AG20443 (cell line): ENCODE measurements around the gene YDJC.
A peak's percentile ranks its signal among the peaks of the same experiment; 100 is the strongest.
"Not testable (repeated sequence)": the region's sequence is repeated elsewhere in the genome, so short reads cannot be mapped to it uniquely, and the experiment has no call there.

ENCODE experiments used
- DNase-seq: peaks from one replicate; pipeline ENCODE4 v3.0.0; 2012; ENCODE audit warnings: low spot score, mixed read lengths

YDJC gene

GRCh38 chr22:21629255-21630149 lies at the start of gene YDJC:
TSS of gene YDJC (minus strand) at chr22:21630022. CDS start at chr22:21630014, 8 bp downstream.
- DNase-seq: peak; percentile 97

GRCh38 chr22:21679383-21679782 lies 49.6 kb upstream of the YDJC start:
- DNase-seq: no peak

GRCh38 chr22:21678842-21679241 lies 49.0 kb upstream of the YDJC start:
- not testable (repeated sequence) for DNase-seq

GRCh38 chr22:21677606-21678443 lies 48.0 kb upstream of the YDJC start:
- DNase-seq: no peak

- DNase-seq: no peak
Measured at GRCh38 chr22:21674638-21675245, 44.9 kb upstream of the YDJC start.

GRCh38 chr22:21673534-21674321 lies 43.9 kb upstream of the YDJC start:
- no peak for DNase-seq

- no peak for DNase-seq
Measured at GRCh38 chr22:21672107-21672629, 42.3 kb upstream of the YDJC start.

GRCh38 chr22:21669026-21669425 lies 39.2 kb upstream of the YDJC start:
- no peak for DNase-seq

- no peak for DNase-seq
Measured at GRCh38 chr22:21666786-21667185, 37.0 kb upstream of the YDJC start.

GRCh38 chr22:21665047-21665851 lies 35.4 kb upstream of the YDJC start:
- DNase-seq: no peak

- no peak for DNase-seq
Measured at GRCh38 chr22:21663738-21664137, 33.9 kb upstream of the YDJC start.

GRCh38 chr22:21661991-21662390 lies 32.2 kb upstream of the YDJC start:
- DNase-seq: no peak

GRCh38 chr22:21660904-21661303 lies 31.1 kb upstream of the YDJC start:
- no peak for DNase-seq

GRCh38 chr22:21659864-21660525 lies 30.2 kb upstream of the YDJC start:
- DNase-seq: no peak

- DNase-seq: peak; percentile 89
Measured at GRCh38 chr22:21657360-21658032, 27.7 kb upstream of the YDJC start.

- DNase-seq: no peak
Measured at GRCh38 chr22:21657020-21657359, 27.2 kb upstream of the YDJC start.

- no peak for DNase-seq
Measured at GRCh38 chr22:21652547-21653545, 23.0 kb upstream of the YDJC start.

GRCh38 chr22:21652010-21652546 lies 22.3 kb upstream of the YDJC start:
- peak; percentile 94 for DNase-seq
